ENCODE results near the gene TSPAN5. TPM values are rescaled to one million over a fixed set of nuclear protein-coding genes. Genes with fewer than 3 reads are reported as not detected.
A peak's percentile ranks its signal among the peaks of the same experiment; 100 is the strongest.

The TSPAN5 gene
- total and polyA plus RNA-seq, 9 of the 15 experiments (the other 6 are each of a cell fraction or from before 2014, with no cell fraction given), result 0.58 to 6.6 (median 0.73) TPM

DNA sequence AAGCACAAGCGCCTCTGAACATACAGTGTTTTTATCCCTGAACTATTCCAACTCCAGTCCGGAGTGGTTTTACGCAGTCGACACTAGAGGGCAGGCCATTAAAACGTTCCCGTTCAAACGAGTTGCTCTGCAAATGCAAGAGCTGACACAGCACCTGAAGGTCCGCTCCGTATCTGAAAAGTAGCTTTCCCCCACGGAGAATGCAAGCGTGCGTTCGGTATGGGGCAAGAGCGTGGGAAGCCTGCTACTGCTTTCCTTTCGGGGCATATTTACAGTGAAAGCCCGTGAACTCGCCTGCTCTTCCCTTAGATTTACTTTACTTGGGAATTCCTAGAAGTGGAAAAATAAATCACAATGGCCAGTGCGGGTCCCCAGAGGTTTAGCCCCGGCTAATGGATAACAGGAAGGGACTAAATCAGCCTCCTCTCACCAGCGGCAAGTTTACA is 190.8 kb downstream of the TSPAN5 start (continued):
- TF ChIP-seq ZNF165 (CRISPR knock-in tag; IDR thresholded peaks at IDR 0.05; ENCODE audit: borderline replicate concordance), result no peak
- TF ChIP-seq, protein P1, sequence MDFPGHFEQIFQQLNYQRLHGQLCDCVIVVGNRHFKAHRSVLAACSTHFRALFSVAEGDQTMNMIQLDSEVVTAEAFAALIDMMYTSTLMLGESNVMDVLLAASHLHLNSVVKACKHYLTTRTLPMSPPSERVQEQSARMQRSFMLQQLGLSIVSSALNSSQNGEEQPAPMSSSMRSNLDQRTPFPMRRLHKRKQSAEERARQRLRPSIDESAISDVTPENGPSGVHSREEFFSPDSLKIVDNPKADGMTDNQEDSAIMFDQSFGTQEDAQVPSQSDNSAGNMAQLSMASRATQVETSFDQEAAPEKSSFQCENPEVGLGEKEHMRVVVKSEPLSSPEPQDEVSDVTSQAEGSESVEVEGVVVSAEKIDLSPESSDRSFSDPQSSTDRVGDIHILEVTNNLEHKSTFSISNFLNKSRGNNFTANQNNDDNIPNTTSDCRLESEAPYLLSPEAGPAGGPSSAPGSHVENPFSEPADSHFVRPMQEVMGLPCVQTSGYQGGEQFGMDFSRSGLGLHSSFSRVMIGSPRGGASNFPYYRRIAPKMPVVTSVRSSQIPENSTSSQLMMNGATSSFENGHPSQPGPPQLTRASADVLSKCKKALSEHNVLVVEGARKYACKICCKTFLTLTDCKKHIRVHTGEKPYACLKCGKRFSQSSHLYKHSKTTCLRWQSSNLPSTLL (IDR thresholded peaks at IDR 0.05), result no peak
- TF ChIP-seq GABPB2 (CRISPR knock-in tag; conservative IDR thresholded peaks at IDR 0.05), result no peak
- TF ChIP-seq, protein P2, sequence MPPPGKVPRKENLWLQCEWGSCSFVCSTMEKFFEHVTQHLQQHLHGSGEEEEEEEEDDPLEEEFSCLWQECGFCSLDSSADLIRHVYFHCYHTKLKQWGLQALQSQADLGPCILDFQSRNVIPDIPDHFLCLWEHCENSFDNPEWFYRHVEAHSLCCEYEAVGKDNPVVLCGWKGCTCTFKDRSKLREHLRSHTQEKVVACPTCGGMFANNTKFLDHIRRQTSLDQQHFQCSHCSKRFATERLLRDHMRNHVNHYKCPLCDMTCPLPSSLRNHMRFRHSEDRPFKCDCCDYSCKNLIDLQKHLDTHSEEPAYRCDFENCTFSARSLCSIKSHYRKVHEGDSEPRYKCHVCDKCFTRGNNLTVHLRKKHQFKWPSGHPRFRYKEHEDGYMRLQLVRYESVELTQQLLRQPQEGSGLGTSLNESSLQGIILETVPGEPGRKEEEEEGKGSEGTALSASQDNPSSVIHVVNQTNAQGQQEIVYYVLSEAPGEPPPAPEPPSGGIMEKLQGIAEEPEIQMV (tag; conservative IDR thresholded peaks at IDR 0.05; ENCODE audit: low read depth), result no peak
- TF ChIP-seq CREM (IDR thresholded peaks at IDR 0.05; ENCODE audit: low read depth), result peak; percentile 49
- TF ChIP-seq, protein P3, sequence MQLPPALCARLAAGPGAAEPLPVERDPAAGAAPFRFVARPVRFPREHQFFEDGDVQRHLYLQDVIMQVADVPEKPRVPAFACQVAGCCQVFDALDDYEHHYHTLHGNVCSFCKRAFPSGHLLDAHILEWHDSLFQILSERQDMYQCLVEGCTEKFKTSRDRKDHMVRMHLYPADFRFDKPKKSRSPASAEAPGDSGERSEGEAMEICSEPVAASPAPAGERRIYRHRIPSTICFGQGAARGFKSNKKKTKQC (CRISPR knock-in tag; IDR thresholded peaks at IDR 0.05), result no peak
- TF ChIP-seq, protein P4, sequence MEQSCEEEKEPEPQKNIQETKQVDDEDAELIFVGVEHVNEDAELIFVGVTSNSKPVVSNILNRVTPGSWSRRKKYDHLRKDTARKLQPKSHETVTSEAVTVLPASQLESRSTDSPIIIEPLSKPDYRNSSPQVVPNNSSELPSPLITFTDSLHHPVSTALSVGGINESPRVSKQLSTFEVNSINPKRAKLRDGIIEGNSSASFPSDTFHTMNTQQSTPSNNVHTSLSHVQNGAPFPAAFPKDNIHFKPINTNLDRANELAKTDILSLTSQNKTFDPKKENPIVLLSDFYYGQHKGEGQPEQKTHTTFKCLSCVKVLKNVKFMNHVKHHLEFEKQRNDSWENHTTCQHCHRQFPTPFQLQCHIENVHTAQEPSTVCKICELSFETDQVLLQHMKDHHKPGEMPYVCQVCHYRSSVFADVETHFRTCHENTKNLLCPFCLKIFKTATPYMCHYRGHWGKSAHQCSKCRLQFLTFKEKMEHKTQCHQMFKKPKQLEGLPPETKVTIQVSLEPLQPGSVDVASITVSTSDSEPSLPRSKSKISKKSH (CRISPR knock-in tag; IDR thresholded peaks at IDR 0.05), result no peak
- TF ChIP-seq SPI1 (IDR thresholded peaks at IDR 0.05; ENCODE audit: borderline replicate concordance, low read depth, low read length), result no peak
- TF ChIP-seq BRD9 (IDR thresholded peaks at IDR 0.05; ENCODE audit: low read depth, partially characterized antibody), result no peak
- no peak for TF ChIP-seq ZKSCAN1 (IDR thresholded peaks at IDR 0.05; ENCODE audit: low read depth, low read length)
- TF ChIP-seq NCOR1 (IDR thresholded peaks at IDR 0.05), result no peak
- no peak for TF ChIP-seq ZNF146 (CRISPR knock-in tag; IDR thresholded peaks at IDR 0.05; ENCODE audit: unreplicated experiment)
- TF ChIP-seq ZNF583 (CRISPR knock-in tag; IDR thresholded peaks at IDR 0.05), result no peak
- no peak for TF ChIP-seq SMAD4 (CRISPR knock-in tag; conservative IDR thresholded peaks at IDR 0.05)
- TF ChIP-seq OTX1 (CRISPR knock-in tag; IDR thresholded peaks at IDR 0.05), result no peak
- TF ChIP-seq DNMT1 (IDR thresholded peaks at IDR 0.05), result no peak
- TF ChIP-seq BHLHE40 (IDR thresholded peaks at IDR 0.05; ENCODE audit: low read length), result 0 out of 2 replicates have a peak, but pooled peaks have one; percentile 16
- no peak for TF ChIP-seq MEF2A (IDR thresholded peaks at IDR 0.05; ENCODE audit: control insufficient read depth, low read depth, low read length)
- TF ChIP-seq, protein P5, sequence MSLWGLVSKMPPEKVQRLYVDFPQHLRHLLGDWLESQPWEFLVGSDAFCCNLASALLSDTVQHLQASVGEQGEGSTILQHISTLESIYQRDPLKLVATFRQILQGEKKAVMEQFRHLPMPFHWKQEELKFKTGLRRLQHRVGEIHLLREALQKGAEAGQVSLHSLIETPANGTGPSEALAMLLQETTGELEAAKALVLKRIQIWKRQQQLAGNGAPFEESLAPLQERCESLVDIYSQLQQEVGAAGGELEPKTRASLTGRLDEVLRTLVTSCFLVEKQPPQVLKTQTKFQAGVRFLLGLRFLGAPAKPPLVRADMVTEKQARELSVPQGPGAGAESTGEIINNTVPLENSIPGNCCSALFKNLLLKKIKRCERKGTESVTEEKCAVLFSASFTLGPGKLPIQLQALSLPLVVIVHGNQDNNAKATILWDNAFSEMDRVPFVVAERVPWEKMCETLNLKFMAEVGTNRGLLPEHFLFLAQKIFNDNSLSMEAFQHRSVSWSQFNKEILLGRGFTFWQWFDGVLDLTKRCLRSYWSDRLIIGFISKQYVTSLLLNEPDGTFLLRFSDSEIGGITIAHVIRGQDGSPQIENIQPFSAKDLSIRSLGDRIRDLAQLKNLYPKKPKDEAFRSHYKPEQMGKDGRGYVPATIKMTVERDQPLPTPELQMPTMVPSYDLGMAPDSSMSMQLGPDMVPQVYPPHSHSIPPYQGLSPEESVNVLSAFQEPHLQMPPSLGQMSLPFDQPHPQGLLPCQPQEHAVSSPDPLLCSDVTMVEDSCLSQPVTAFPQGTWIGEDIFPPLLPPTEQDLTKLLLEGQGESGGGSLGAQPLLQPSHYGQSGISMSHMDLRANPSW (CRISPR knock-in tag; IDR thresholded peaks at IDR 0.05), result no peak
- TF ChIP-seq, protein P6, sequence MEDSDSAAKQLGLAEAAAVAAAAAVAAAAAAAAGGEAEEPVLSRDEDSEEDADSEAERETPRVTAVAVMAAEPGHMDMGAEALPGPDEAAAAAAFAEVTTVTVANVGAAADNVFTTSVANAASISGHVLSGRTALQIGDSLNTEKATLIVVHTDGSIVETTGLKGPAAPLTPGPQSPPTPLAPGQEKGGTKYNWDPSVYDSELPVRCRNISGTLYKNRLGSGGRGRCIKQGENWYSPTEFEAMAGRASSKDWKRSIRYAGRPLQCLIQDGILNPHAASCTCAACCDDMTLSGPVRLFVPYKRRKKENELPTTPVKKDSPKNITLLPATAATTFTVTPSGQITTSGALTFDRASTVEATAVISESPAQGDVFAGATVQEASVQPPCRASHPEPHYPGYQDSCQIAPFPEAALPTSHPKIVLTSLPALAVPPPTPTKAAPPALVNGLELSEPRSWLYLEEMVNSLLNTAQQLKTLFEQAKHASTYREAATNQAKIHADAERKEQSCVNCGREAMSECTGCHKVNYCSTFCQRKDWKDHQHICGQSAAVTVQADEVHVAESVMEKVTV (CRISPR knock-in tag; IDR thresholded peaks at IDR 0.05), result peak; percentile 85

Measured in K562 (cell line).